HG02759 (cell line): ENCODE measurements around the gene ATP6V0E1.

Experiments used
- ATAC-seq: cut with Tn5 transposase; IDR thresholded peaks from one replicate; pipeline ENCODE4 v1.9.1; 2021; ENCODE audit warnings: mild to moderate bottlenecking, moderate library complexity; ENCODE audit not compliant: unreplicated experiment

Gene ATP6V0E1

DNA sequence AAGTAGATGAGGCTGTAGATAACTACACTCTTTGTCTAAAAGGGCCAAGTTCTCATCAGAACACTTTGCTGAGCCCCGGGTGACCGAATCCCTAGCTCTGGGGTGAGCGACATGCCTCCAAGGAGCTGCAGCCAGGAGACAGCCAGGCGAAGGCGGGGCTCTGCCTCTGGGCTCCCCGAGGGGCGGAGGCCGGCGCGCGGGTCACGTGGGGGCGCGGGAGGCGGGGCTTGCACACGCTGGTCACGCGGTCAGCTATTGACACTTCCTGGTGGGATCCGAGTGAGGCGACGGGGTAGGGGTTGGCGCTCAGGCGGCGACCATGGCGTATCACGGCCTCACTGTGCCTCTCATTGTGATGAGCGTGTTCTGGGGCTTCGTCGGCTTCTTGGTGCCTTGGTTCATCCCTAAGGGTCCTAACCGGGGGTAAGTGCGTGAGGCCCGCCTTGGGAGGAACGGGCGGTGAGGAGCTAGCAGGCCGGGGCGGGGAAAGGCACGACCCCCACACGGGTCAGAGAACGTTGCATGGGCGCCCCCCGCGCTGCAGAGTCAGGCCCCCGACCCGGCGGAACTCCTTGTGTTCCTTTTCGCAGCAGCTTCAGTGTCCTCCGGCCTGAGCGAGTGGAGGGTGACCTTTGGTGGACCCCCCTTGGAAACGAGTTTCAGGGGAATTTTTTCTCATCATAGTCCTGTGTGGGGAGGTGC, at the start of gene ATP6V0E1:
Gene ATP6V0E1, plus strand, starts transcription at position 230 of the 702 bp plus-strand sequence. Its CDS starts 90 bp downstream, at position 320.
- ATAC-seq, result peak; percentile 90

DNA sequence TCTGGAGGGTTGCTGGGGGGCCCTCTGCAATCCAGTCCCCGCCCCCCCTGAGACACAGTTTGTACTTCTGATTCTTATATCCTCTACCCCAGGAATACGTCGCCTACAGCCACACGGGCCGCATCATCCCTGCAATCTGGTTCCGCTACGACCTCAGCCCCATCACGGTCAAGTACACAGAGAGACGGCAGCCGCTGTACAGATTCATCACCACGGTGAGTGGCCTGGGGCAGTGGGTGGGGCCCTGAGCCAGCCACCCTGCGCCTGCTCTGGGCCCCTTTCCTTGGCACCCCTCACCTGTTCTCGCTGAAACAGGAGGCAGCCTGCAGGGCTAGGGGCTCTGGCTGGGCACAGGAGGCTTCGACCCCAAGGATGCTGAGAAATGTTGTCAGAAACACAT, 48.5 kb upstream of the ATP6V0E1 start:
- no peak for ATAC-seq

GRCh38 chr5:172936401-172936800, 47.2 kb upstream of the ATP6V0E1 start:
- no peak for ATAC-seq

GRCh38 chr5:172939071-172939470, 44.5 kb upstream of the ATP6V0E1 start:
- ATAC-seq, result no peak

- ATAC-seq, result no peak
Measured at GRCh38 chr5:172939611-172940267, 43.8 kb upstream of the ATP6V0E1 start.

- ATAC-seq, result no peak
Measured at GRCh38 chr5:172940268-172941066, 43.1 kb upstream of the ATP6V0E1 start.

- no peak for ATAC-seq
Measured at GRCh38 chr5:172941067-172941516, 42.5 kb upstream of the ATP6V0E1 start.

DNA sequence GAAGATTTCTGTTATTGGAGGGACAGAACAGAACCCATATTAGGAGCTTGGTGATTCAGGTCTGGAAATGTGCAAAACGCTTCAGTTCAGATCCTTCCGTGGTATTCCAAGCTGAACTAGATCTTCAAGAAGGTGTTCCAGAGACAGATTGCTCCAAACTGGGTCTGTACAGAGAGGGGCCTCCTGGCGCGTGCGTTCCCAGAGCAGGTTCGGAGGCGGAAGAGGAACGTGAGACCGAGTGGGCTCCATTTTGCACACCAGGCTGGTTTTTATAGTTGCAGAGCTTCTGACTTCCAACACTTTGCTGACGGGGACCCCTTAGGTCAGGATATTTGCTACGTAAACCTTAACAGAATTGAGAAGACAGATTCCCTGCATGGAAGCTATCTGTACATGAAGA, 41.0 kb upstream of the ATP6V0E1 start:
- no peak for ATAC-seq

- no peak for ATAC-seq
Measured at GRCh38 chr5:172943283-172943841, 40.2 kb upstream of the ATP6V0E1 start.

GRCh38 chr5:172943906-172944305, 39.7 kb upstream of the ATP6V0E1 start:
- no peak for ATAC-seq

GRCh38 chr5:172944741-172945140, 38.8 kb upstream of the ATP6V0E1 start:
- ATAC-seq, result no peak

- no peak for ATAC-seq
Measured at GRCh38 chr5:172945151-172945550, 38.4 kb upstream of the ATP6V0E1 start.

DNA sequence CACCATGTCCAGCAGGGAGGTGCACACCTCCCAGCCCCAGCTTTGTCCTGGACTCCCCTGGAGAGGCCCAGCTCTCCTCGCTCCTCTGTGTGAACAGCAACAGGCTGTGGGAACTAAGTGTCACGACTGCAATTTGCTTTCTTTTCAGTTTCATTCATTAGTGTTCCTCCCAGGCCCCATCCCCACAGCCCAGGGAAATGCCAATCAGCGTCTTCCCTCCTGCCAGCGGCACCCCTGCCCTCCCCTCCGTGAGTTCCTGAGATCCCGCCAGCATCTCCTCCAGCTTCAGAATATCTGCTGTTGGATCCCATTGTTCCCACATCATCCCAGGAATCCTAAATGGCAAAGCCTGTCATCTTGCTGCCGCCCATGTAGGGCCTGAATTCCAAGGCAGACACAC, 37.4 kb upstream of the ATP6V0E1 start:
- no peak for ATAC-seq

DNA sequence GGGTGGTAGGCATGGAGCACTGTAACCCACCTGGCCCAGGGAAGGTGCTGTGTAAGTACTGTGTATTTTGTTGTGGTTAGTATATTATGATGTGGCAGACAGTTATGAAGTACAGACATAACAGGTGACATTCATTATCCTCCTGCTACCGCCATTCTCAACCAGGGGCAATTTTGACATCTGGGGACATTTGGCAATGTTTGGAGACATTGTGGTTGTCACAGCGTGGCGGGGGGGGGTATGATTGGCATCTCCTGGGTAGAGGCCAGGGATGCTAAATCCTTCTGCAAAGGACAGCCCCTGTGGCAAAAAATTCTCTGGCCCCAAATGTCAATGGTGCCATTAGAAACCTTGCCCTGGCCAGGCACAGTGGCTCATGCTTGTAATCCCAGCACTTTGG, 34.1 kb upstream of the ATP6V0E1 start:
- ATAC-seq, result no peak

- no peak for ATAC-seq
Measured at GRCh38 chr5:172950176-172950965, 33.2 kb upstream of the ATP6V0E1 start.

- ATAC-seq, result no peak
Measured at GRCh38 chr5:172951371-172952033, 32.1 kb upstream of the ATP6V0E1 start.

DNA sequence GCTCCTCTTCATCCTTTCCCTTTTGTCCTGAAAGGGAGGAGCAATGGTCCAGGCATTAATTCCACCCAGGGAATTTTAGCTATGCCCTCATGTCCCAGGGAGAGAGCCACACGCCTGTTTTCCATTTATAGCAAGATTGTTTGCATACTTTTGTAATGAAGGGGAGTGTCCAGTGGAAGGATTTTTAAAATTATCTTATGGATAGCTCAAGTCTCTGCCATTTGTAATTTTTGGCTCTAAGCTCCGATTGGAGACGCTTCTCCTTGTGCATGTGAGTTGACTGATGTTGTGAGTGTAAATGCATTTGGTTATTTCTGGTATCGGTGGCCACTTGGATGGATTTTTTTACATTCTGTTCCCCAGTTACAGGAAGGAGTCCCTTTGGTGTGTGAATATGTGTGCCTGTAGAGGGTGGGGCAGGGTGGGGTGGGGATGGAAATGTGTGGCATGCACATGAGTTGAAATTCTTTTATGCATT, 31.5 kb upstream of the ATP6V0E1 start:
- ATAC-seq, result no peak

DNA sequence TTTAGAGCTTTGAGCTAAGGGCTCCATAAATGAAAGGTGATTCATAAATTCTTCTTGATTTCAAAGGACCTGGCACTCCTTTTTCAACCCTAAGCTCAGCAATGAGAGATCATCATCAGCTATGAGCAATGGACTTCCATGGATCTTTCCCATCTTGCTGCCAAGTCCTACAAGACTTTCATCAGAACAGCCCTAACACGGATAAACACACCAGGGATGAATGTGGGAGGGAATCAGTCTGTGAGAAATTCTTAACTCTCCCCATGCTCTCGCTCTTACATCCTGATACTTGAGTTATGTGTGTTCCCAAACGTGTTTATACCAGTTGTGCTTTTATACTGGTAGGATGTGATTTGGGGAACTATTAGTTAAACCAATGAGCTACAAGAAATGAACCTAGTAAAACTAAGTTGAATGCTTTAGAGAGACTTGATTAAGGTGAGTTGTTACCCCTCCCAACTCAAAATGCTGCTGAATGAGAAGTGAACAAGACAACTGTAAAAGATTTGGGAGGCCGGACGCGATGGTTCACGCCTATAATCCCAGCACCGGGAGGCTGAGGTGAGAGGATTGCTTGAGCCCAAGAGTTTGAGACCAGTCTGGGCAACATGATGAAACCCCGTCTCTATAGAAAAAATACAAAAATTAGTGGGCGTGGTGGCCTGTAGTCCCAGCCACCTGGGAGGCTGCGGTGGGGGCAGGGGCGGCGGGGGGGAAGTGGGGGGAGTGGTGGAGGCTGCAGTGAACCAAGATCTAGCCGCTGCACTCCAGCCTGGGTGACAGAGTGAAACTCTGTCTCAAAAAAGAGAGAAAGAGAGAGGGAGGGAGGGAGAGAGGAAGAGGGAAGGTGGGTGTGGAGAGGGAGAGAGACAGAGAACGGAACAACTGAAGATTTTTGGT, 29.5 kb upstream of the ATP6V0E1 start:
- ATAC-seq, result no peak

- ATAC-seq, result no peak
Measured at GRCh38 chr5:172954751-172955159, 28.8 kb upstream of the ATP6V0E1 start.
